Lower leg skin (tissue), 4 donors: ENCODE data around the gene KIF13A. TPM values are rescaled to one million over a fixed set of nuclear protein-coding genes. Genes with fewer than 3 reads are reported as not detected.
"Not testable (repeated sequence)": the region's sequence is repeated elsewhere in the genome, so short reads cannot be mapped to it uniquely, and the experiment has no call there.

Experiments used
- DNase-seq, 2 donors: peaks; one replicate each; pipeline ENCODE4 v3.0.0-alpha.2; 2019; ENCODE audit warnings: low spot score in 2 of 2
- H3K4me3 ChIP-seq: fragments of 200-600 bp; sonication (generic); 2 replicates; pipeline ENCODE4 v1.5.1; 2017; ENCODE audit warnings: mild to moderate bottlenecking, low read depth; ENCODE audit not compliant: poor library complexity, severe bottlenecking
- POLR2A ChIP-seq, 2 donors: fragments of 450-650 bp; IDR thresholded peaks; one replicate each; pipeline ENCODE4 v1.6.1; 2016 to 2017; ENCODE audit warnings: antibody characterized with exemption in 2 of 2, mild to moderate bottlenecking in 1 of 2, moderate library complexity in 1 of 2
- WGBS, 2 donors: methylation state at CpG; one replicate each; pipeline ENCODE4 v1.1.5; 2018; 5-methylcytosine and 5-hydroxymethylcytosine counted together
- intact Hi-C: fragments of 100-400 bp; cut with DNase I; formaldehyde crosslinking; loops from one replicate; pipeline ENCODE4 v1.15.0; 2023; ENCODE audit warnings: low total_unique reads
- total RNA-seq, 4 donors: library from RNA; depleted of rRNA; stranded (reverse); fragments of >200 nt; gene quantifications; one replicate each; pipeline ENCODE4 v1.1.0, GENCODE V29; 2016
- TF ChIP-seq, protein P1 (sequence below), 3 donors: fragments of 450-650 bp; IDR thresholded peaks; one replicate each; pipeline ENCODE4 v1.5.1; 2016; ENCODE audit warnings: antibody characterized with exemption in 3 of 3, mild to moderate bottlenecking in 3 of 3, moderate library complexity in 2 of 3

Gene KIF13A
- total RNA-seq, 4 donors from 2014 or later: 54.4 to 88.5 (median 60.6) TPM

GRCh38 chr6:17979479-17979878 lies 8.0 kb downstream of the KIF13A start:
- no peak for DNase-seq
- H3K4me3 ChIP-seq: no peak overlapping the region
- intact Hi-C loops: no loop called here
- TF ChIP-seq POLR2A (IDR thresholded peaks at IDR 0.05): no peak

GRCh38 chr6:17976258-17976657 lies 11.2 kb downstream of the KIF13A start:
- H3K4me3 ChIP-seq, DNase-seq, intact Hi-C loops: not testable (repeated sequence)
- 97 to 99% methylated on average over 25 to 33 of the region's 36 CpGs for WGBS, 2 donors

DNA sequence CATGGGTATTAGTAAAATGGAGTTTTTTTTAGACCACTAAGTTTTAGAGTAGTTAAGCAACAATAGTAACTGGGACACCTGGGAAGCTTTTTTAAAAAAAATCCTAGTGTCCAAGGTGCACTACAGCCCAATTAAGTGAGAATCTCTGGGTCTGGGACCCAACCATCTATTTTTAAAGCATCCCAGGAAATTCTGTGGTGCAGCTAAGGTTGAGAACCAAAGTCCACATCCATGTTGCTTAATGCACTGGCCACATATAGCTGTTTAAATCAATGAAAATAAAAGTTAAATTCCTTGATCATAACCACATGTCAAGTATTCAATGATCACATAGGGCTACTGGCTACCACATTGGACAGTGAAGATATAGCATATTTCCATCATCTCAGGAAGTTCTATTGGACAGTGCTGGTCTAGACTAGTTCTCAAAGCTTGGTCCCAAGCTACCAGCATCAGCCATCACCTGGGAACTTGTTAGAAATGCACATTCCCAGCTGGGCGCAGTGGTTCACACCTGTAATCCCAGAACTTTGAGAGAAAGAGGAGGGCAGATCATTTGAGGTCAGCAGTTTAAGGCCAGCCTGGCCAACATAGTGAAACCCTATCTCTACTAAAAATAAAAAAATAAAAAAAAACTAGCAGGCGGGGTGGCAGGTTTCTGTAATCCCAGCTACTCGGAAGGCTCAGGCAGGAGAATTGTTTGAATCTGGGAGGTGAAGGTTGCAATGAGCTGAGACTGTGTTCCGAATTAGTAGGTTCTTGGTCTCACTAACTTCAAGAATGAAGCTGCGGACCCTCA lies 12.7 kb downstream of the KIF13A start:
- H3K4me3 ChIP-seq: no peak overlapping the region
- DNase-seq: no peak
- intact Hi-C loops: no loop called here
- no peak for TF ChIP-seq POLR2A (IDR thresholded peaks at IDR 0.05)
- TF ChIP-seq, protein P1, sequence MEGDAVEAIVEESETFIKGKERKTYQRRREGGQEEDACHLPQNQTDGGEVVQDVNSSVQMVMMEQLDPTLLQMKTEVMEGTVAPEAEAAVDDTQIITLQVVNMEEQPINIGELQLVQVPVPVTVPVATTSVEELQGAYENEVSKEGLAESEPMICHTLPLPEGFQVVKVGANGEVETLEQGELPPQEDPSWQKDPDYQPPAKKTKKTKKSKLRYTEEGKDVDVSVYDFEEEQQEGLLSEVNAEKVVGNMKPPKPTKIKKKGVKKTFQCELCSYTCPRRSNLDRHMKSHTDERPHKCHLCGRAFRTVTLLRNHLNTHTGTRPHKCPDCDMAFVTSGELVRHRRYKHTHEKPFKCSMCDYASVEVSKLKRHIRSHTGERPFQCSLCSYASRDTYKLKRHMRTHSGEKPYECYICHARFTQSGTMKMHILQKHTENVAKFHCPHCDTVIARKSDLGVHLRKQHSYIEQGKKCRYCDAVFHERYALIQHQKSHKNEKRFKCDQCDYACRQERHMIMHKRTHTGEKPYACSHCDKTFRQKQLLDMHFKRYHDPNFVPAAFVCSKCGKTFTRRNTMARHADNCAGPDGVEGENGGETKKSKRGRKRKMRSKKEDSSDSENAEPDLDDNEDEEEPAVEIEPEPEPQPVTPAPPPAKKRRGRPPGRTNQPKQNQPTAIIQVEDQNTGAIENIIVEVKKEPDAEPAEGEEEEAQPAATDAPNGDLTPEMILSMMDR (IDR thresholded peaks at IDR 0.05): no peak
- WGBS, 2 donors: 96% methylated on average over 5 of the region's 5 CpGs

DNA sequence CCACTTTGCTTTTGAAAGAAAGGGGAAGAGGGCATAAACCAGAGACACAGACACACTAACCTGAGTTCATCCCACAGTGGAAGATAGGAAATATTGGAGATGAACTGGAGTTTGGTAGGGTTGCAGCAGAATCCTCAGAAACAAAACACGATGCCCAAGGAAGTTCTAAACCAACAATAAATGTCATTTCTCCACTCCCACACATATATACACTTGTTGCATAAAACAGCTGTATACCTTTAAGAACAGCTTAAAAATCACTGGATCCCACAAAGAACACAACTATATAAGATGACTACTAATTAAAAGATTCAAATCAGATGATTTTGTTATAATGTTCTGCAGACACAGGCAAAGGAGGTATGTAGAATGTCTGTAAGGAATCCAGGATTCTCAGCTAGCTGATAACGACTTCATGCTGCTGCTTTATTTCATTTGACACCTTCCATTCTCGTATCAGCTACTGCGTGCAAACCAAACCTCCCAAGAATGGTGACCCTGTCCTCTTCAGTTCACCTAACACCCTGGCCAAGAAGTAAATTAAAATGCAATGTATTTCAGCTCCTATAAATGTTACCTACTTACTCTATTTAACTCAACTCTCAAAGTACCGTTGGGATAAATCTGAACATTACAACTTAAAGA lies 14.3 kb downstream of the KIF13A start:
- no peak for DNase-seq
- WGBS, 2 donors: 51 to 52% methylated on average over 5 of the region's 5 CpGs
- H3K4me3 ChIP-seq: no peak overlapping the region
- no peak for TF ChIP-seq POLR2A (IDR thresholded peaks at IDR 0.05)
- TF ChIP-seq, protein P1 (IDR thresholded peaks at IDR 0.05): no peak
- intact Hi-C loops: no loop called here

GRCh38 chr6:17972074-17972952 lies 15.1 kb downstream of the KIF13A start:
- 60 to 68% methylated on average over 7 of the region's 7 CpGs for WGBS, 2 donors
- no peak overlapping the region for H3K4me3 ChIP-seq
- DNase-seq: no peak
- intact Hi-C loops: no loop called here
- TF ChIP-seq, protein P1 (IDR thresholded peaks at IDR 0.05): no peak
- TF ChIP-seq POLR2A (IDR thresholded peaks at IDR 0.05): no peak

DNA sequence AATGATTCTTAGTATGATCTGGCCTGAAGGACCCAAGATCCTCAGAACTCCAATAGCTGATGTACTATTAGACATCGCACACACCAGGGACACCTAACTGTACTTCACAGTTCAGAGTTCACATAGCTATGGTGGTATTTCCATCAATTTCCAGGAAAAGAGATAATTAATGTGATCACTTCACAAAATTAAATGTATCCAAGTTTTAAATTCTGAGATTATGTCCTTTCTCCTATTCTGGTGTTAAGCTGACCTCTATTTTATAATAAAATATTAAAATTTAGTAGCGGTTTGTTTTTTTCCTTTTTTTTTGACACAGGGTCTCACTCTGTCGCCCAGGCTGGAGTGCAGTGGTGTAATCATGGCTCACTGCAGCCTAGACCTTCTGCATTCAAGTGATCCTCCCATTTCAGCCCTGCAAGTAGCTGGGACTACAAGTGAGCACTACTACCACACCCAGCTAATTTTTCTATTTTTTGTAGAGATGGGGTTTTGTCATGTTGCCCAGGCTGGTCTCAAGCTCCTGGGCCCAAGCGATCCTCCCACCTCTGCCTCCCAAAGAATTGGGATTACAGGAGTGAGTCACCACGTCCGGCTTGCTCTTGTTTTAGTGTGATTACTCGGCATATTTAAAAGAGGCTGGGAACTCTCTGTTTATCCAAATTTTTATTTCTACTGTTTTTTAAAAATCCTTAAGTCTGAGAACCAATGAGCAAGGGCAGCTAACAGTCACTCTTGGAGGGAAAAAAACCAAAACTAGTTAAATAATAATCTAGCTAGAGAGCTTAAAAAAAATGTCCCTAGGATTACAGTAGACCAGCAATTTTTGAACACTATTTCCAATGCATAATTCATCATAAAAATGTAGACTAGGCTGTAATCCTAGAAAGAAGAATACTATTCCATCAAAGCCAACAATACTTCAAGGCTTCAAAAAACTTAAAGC lies 16.0 kb downstream of the KIF13A start:
- DNase-seq: no peak
- H3K4me3 ChIP-seq: no peak overlapping the region
- intact Hi-C loops: no loop called here
- 45 to 53% methylated on average over 7 of the region's 7 CpGs for WGBS, 2 donors
- no peak for TF ChIP-seq POLR2A (IDR thresholded peaks at IDR 0.05)
- TF ChIP-seq, protein P1 (IDR thresholded peaks at IDR 0.05): no peak
